ENCODE measurements around the gene DSCAML1.
"Not testable (repeated sequence)": the region's sequence is repeated elsewhere in the genome, so short reads cannot be mapped to it uniquely, and the experiment has no call there.

Gene DSCAML1

DNA sequence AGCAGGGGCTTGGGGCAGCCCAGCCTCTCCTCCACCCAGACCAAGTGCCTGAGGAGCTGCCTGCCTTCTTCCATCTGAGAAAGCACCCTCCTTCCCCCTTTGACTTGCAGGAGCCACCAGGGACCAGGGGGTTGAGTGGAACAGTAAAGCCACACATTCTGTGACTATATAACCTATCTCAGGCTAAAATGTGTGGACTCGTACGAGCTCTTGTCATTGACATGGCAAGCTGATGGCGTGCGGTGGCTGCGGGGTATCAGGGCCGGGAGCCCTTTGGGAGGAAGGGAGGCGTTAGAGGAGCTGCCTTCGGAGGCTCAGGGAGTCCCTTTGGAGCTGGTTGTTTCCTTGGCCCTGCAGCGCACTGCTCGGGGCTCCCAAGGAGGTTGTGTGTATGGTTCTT, 384.8 kb downstream of the DSCAML1 start:
- H3K27ac Mint-ChIP-seq = no peak overlapping the region
- H3K27me3 Mint-ChIP-seq = no peaks in the 10 kb centered on the region
- H3K36me3 Mint-ChIP-seq = peaks cover 16% of the 10 kb centered on the region
- no peaks in the 10 kb centered on the region for H3K9me3 Mint-ChIP-seq
- H3K4me1 Mint-ChIP-seq = no peaks in the 10 kb centered on the region
- no peak overlapping the region for H3K4me3 Mint-ChIP-seq

DNA sequence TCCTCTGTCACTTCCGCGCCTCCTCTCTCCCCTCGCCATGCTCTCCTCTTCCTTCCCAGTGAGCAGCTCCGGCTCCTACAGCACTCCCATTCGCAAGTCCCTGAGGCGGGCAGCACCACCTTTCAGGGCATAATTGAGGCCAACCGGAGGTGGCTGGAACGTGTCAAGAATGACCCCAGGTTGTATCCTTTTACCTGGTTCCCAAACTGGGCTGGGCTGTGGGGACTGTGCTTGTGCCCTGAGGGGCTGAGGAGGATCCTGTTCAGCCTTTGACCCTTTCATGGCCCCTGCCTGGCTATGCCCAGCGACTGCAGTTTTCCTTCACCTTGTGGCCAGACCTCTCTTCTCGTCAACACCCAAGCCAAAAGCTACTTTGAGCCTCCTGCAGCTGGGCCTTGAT, 385.3 kb downstream of the DSCAML1 start:
- no peaks in the 10 kb centered on the region for H3K4me1 Mint-ChIP-seq
- no peaks in the 10 kb centered on the region for H3K9me3 Mint-ChIP-seq
- H3K36me3 Mint-ChIP-seq = peaks cover 16% of the 10 kb centered on the region

DNA sequence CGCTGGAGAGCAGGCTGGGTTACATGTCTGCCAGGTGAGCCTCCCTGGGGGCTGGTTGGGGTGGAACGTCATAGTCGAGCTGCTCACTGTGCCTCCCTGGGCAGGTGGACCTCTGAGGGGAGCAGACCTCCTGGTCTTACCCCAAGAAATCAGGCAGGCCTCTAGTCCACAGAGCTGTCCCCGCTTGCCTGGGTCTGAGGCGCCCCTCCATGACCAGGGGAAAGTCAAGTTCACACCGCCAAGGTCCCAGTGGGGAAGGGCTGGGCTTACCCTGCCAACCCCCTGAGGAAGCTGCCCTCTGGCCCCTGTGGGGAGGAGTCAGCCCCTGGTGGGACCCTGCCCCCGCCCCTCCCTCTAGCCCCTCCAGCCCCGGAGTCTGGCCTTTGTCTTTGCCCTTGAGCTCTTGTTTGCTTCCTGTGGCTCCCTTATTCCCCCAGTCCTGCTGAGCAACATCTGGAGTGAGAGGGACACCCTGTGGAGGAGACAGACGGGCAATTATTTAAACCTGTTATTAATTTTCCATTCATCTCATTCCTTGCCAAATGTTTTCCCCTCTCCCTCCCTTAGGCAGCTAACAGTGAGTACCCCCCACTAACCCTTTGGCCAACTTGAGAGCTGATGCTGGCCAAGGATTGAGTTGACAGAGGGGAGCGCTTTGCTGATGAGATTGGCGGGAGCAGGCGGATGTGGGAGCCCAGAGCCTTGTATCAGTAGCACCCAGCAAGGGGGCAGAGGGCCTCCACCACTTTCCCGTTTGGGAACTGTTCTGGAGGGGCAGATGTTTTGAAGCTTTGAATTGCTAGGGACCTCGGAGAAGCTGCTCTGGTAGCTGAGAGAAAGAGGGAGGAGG, 385.9 kb downstream of the DSCAML1 start:
- H3K4me1 Mint-ChIP-seq = no peaks in the 10 kb centered on the region
- no peaks in the 10 kb centered on the region for H3K27me3 Mint-ChIP-seq
- H3K9me3 Mint-ChIP-seq = no peaks in the 10 kb centered on the region
- no peak overlapping the region for H3K27ac Mint-ChIP-seq
- H3K4me3 Mint-ChIP-seq = no peak overlapping the region
- peaks cover 21% of the 10 kb centered on the region for H3K36me3 Mint-ChIP-seq

More for the DNA sequence above, 385.3 kb downstream of the DSCAML1 start:
- H3K4me3 Mint-ChIP-seq = no peak overlapping the region
- no peaks in the 10 kb centered on the region for H3K27me3 Mint-ChIP-seq
- no peak overlapping the region for H3K27ac Mint-ChIP-seq

DNA sequence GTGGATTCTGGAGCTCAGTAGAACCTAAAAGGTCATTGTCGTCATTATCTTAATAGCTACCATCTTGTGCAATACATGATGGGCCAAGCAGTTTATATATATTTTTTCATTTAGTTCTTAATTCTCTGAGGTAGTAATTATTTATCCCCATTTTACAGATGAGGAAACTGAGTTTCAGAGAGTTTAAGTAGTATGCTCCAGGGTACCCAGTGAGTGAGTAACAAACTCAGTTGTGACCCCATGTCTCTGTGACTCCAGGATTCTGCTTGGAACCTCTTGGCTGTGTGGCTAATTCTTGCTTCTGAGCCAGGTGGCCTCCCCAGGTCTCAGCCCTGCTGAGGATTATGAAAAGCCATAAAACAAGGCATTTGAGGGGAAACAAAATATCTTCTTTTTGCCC, 386.8 kb downstream of the DSCAML1 start:
- peaks cover 29% of the 10 kb centered on the region for H3K36me3 Mint-ChIP-seq
- H3K27me3 Mint-ChIP-seq = no peaks in the 10 kb centered on the region
- no peaks in the 10 kb centered on the region for H3K4me1 Mint-ChIP-seq
- no peak overlapping the region for H3K4me3 Mint-ChIP-seq
- no peaks in the 10 kb centered on the region for H3K9me3 Mint-ChIP-seq
- no peak overlapping the region for H3K27ac Mint-ChIP-seq

DNA sequence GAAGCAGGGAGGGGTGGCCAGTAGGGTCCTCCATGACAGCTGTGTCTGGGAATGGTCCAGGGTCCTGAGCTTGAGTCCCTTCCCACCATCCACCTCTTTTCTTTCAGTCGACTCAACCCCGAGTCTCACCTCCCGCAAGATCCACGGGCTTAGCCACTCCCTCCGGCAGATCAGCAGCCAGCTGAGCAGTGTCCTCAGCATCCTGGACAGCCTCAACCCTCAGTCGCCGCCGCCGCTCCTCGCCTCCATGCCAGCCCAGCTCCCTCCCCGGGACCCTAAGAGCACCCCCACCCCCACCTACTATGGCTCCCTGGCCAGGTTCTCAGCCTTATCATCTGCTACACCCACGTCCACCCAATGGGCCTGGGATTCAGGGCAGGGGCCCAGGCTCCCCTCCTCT, 387.5 kb downstream of the DSCAML1 start:
- no peaks in the 10 kb centered on the region for H3K4me1 Mint-ChIP-seq
- H3K27ac Mint-ChIP-seq = no peak overlapping the region
- no peaks in the 10 kb centered on the region for H3K9me3 Mint-ChIP-seq
- H3K27me3 Mint-ChIP-seq = no peaks in the 10 kb centered on the region
- H3K4me3 Mint-ChIP-seq = no peak overlapping the region
- H3K36me3 Mint-ChIP-seq = peaks cover 36% of the 10 kb centered on the region

DNA sequence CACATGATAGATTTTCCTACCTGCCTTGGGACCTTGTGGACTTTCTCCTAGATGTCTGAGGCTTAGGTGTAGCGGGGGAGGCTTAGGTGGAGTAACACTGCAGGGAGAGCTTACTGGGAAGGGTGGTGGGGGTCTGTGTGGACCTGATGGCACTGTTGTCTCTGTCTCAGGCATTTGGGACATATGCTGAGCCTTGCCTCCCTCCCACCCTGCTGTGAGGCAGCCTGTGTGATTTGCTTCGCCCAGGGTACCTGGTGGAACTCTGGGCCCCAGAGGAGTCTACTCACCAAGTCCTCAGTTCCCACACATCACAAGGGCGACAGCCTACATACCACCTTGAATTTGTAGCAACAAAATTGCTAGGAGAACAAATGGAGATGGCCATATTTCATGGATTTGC, 388.7 kb downstream of the DSCAML1 start:
- H3K27me3 Mint-ChIP-seq = no peaks in the 10 kb centered on the region
- no peak overlapping the region for H3K4me3 Mint-ChIP-seq
- no peaks in the 10 kb centered on the region for H3K9me3 Mint-ChIP-seq
- H3K27ac Mint-ChIP-seq = no peak overlapping the region
- no peaks in the 10 kb centered on the region for H3K4me1 Mint-ChIP-seq
- H3K36me3 Mint-ChIP-seq = peaks cover 48% of the 10 kb centered on the region

DNA sequence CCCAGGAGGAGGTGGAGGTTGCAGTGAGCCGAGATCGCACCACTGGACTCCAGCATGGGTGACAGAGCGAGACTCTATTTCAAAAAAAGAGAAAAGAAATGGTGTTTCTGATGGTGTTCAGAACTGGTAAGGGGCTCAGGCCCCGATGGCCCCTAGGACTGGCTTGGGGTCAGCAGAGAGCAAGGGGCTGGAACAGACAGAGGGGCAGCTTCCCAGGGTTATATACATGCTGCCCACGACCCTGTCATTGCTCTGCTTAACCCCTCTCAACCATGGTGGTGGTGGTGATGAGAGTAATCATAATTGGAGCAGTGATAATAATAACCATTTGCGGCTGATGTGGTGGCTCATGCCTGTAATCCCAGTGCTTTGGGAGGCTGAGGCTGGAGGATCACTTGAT, 390.0 kb downstream of the DSCAML1 start:
- Mint-ChIP-seq H3K9me3 (peaks cover 4% of the 10 kb centered on the region), H3K4me3 (no peak overlapping the region), H3K27me3 (no peaks in the 10 kb centered on the region), H3K4me1 (no peaks in the 10 kb centered on the region), H3K27ac (no peak overlapping the region), H3K36me3 (peaks cover 53% of the 10 kb centered on the region)

DNA sequence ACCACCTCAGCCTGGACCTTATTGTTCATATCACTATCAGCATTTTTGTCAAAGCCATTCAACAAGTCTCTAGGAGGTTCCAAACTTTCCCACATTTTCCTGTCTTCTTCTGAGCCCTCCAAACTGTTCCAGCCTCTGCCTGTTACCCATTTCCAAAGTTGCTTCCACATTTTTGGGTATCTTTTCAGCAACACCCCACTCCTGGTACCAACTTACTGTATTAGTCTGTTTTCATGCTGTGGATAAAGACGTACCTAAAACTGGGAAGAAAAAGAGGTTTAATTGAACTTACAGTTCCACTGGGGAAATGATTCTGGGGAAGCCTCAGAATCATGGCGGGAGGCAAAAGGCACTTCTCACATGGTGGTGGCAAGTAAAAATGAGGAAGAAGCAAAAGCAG, 391.1 kb downstream of the DSCAML1 start:
- H3K9me3 Mint-ChIP-seq, H3K4me3 Mint-ChIP-seq, H3K27me3 Mint-ChIP-seq, H3K27ac Mint-ChIP-seq, H3K4me1 Mint-ChIP-seq: not testable (repeated sequence)
- peaks cover 59% of the 10 kb centered on the region for H3K36me3 Mint-ChIP-seq

DNA sequence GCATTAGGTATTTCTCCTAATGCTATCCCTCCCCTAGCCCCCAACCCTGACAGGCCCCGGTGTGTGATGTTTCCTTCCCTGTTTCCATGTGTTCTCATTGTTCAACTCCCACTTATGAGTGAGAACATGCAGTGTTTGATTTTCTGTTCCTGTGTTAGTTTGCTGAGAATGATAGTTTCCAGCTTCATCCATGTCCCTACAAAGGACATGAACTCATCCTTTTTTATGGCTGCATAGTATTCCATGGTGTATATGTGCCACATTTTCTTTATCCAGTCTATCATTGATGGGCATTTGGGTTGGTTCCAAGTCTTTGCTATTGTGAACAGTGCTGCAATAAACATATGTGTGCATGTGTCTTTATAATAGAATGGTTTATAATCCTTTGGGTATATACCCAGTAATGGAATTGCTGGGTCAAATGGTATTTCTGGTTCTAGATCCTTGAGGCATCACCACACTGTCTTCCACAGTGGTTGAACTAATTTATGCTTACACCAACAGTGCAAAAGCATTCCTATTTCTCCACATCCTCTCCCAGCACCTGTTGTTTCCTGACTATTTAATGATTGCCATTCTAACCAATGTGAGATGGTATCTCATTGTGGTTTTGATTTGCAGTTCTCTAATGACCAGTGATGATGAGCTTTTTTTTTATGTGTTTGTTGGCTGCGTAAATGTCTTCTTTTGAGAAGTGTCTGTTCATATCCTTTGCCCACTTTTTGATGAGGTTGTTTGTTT, 397.7 kb downstream of the DSCAML1 start:
- not testable (repeated sequence) for H3K4me1 Mint-ChIP-seq, H3K27me3 Mint-ChIP-seq, H3K4me3 Mint-ChIP-seq, H3K9me3 Mint-ChIP-seq, H3K27ac Mint-ChIP-seq
- peaks cover 73% of the 10 kb centered on the region for H3K36me3 Mint-ChIP-seq

DNA sequence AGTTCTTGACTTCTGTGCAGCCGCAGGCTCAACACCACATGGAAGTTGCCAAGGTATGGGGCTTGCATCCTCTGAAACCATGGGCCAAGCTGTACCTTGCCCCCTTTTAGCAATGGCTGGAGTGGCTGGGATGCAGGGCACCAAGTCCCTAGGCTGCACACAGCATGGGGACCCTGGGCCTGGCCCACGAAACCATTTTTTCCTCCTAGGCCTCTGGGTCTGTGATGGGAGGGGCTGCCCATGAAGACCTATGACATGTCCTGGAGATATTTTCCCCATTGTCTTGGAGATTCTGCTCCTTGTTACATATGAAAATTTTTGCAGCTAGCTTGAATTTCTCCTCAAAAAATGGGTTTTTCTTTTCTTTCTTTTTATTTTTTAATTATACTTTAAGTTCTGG, 398.4 kb downstream of the DSCAML1 start:
- H3K36me3 Mint-ChIP-seq = peaks cover 67% of the 10 kb centered on the region
- not testable (repeated sequence) for H3K27me3 Mint-ChIP-seq

DNA sequence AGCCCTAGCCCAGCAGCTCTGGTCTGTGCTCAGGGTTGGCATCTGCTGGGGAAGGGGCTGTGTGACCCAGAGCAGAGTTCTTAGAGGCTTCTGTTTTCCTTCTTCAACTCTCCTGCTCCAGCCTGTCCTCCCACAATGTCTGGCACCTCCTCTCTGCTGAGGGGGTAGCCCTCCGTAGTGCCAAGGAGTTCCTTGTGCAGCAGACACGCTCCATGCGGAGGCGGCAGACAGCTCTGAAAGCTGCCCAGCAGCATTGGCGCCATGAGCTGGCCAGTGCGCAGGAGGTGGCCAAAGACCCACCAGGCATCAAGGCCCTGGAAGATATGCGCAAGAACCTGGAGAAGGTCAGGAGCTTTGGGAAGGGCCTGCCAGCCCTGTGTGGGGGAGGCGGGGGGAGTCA, 400.0 kb downstream of the DSCAML1 start:
- H3K4me3 Mint-ChIP-seq = no peak overlapping the region
- H3K27me3 Mint-ChIP-seq = no peaks in the 10 kb centered on the region
- H3K36me3 Mint-ChIP-seq = peaks cover 57% of the 10 kb centered on the region
- H3K9me3 Mint-ChIP-seq = no peaks in the 10 kb centered on the region
- no peak overlapping the region for H3K27ac Mint-ChIP-seq
- H3K4me1 Mint-ChIP-seq = no peaks in the 10 kb centered on the region

More for the DNA sequence above, 398.4 kb downstream of the DSCAML1 start:
- not testable (repeated sequence) for H3K4me3 Mint-ChIP-seq, H3K4me1 Mint-ChIP-seq, H3K27ac Mint-ChIP-seq, H3K9me3 Mint-ChIP-seq

DNA sequence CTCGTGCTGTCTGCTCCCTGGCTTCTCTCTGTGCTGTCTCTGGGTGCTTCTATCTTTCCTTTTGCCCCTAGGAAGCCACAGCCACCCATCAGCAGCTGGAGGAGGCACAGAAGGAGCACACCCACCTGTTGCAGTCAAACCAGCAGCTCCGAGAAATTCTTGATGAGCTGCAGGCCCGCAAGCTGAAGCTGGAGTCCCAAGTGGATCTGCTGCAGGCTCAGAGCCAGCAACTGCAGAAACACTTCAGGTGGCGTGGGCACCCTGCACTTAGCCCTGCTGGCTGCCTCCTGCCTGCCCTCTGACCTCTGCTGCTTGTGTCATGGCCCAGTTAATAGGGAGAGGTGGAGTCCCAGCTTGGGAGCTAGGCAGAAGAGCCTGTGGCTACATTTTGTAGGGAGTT, 401.5 kb downstream of the DSCAML1 start:
- Mint-ChIP-seq H3K27me3 (no peaks in the 10 kb centered on the region), H3K36me3 (peaks cover 55% of the 10 kb centered on the region), H3K9me3 (no peaks in the 10 kb centered on the region), H3K4me3 (no peak overlapping the region), H3K27ac (no peak overlapping the region), H3K4me1 (no peaks in the 10 kb centered on the region)

DNA sequence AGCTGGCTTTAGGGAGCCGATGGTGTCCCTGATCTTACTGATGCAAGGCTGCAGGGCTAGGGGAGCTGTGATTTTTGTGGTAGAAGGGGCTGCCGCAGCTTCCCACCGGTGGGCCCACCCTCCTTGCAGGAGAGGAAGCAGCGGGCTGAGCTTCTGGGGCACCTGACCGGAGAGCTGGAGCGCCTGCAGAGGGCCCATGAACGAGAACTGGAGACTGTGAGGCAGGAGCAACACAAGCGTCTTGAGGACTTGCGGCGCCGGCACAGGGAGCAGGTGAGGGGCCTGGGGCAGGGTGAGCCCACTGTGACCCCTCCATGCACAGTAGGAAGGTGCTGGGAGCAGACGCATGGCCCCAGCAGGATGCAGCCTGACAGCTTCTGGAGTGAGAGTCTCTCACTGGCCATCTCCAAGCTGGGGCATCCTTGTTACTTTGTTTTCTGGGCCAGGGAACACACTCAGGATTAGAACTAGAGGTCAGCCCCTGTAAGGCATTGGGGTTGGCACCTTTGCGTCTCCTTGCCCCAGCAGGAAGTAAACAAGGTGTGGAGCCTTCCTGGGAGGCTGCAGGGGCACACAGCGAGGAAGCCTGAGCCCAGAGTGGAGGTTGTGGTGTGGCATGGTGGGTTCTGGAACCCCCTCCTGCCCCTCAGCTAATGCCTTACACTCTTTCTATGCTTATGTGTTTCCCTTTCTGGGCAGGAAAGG, 402.6 kb downstream of the DSCAML1 start:
- Mint-ChIP-seq H3K4me3 (no peak overlapping the region), H3K36me3 (peaks cover 48% of the 10 kb centered on the region), H3K27ac (no peak overlapping the region), H3K4me1 (no peaks in the 10 kb centered on the region), H3K9me3 (no peaks in the 10 kb centered on the region), H3K27me3 (no peaks in the 10 kb centered on the region)

DNA sequence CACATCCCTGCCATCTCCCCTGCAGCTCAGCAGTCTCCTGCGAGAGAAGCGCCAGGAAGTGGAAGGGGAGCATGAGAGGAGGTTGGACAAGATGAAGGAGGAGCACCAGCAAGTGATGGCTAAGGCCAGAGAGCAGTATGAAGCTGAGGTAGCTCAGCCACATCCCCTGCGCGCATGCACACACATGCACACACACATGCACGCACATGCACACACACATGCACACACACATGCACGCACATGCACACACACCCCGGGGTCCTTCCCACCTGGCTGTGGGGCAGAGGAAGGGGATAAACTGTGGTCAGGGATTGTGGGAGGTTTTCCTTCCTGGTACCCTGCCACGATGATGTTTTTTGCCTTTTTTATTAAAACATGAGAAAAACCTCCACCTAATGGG, 404.0 kb downstream of the DSCAML1 start:
- H3K36me3 Mint-ChIP-seq = peaks cover 41% of the 10 kb centered on the region
- no peak overlapping the region for H3K27ac Mint-ChIP-seq
- no peaks in the 10 kb centered on the region for H3K27me3 Mint-ChIP-seq
- no peaks in the 10 kb centered on the region for H3K9me3 Mint-ChIP-seq
- no peaks in the 10 kb centered on the region for H3K4me1 Mint-ChIP-seq
- H3K4me3 Mint-ChIP-seq = no peak overlapping the region

DNA sequence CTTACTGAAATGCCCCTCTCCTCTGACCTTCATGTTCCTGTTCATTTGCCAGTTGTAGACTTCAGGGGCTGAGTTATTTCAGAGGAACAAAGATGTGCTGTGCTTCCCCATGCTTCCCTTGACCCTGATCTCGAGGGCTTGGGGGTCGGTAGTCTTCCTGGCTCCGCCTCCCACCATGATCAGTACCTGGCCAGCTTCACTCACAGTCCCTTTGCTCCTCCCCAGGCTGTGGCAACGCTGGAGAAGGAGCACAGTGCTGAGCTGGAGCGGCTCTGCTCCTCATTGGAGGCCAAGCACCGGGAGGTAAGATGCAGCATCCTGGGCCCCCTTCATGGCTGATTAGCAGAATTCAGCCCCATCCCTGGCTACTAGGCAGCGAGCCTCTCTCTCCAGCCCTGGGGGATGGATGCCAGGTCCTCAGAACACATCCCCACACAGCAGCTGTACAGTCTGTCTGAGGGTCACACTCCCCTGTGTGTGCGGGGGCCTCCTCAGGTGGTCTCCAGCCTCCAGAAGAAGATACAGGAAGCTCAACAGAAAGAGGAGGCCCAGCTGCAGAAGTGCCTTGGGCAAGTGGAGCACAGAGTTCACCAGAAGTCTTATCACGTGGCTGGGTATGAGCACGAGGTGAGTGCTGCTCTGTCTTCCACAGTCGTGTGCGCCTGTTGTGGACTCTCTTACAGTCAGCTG, 404.9 kb downstream of the DSCAML1 start:
- H3K27ac Mint-ChIP-seq = no peak overlapping the region
- H3K4me3 Mint-ChIP-seq = no peak overlapping the region
- no peaks in the 10 kb centered on the region for H3K27me3 Mint-ChIP-seq
- H3K9me3 Mint-ChIP-seq = no peaks in the 10 kb centered on the region
- H3K4me1 Mint-ChIP-seq = no peaks in the 10 kb centered on the region
- H3K36me3 Mint-ChIP-seq = peaks cover 36% of the 10 kb centered on the region

All from activated naive CD4-positive, alpha-beta T cell treated with anti-CD3 and anti-CD28 coated beads, Interleukin-2, amount 50 U/mL, for 24 hours (primary cell).